ENCODE data around the gene PDE10A. TPM values are rescaled to one million over a fixed set of nuclear protein-coding genes. Genes with fewer than 3 reads are reported as not detected.

The PDE10A gene
- total and polyA plus RNA-seq, 9 of the 15 experiments (the other 6 are each of a cell fraction or from before 2014, with no cell fraction given): 0.04 TPM; not detected in 8

- Histone ChIP-seq H3K27me3 (ENCODE audit: control insufficient read depth in 2 of 2, insufficient read depth in 2 of 2, low read length in 2 of 2) (no peaks in the 10 kb centered on the region), H2AFZ (ENCODE audit: low read depth, low read length) (no peak overlapping the region), H3K4me1 (replicated peaks in 1 of 2; ENCODE audit: control insufficient read depth in 2 of 2, insufficient read depth in 2 of 2, low read length in 2 of 2) (no peaks in the 10 kb centered on the region), H3K4me3 (no peak overlapping the region), H4K20me1 (replicated peaks; ENCODE audit: control insufficient read depth, insufficient read depth, low read length) (no peaks in the 10 kb centered on the region), H3K9me3 (replicated peaks; ENCODE audit: control insufficient read depth, insufficient read depth, low read depth, low read length) (peaks cover 2% of the 10 kb centered on the region; the same call in 1 of the 2 replicates), H3K36me3 (ENCODE audit: control insufficient read depth, insufficient read depth, low read length) (no peaks in the 10 kb centered on the region), H3K9ac (ENCODE audit: insufficient read depth in 1 of 2, low read depth in 2 of 2, low read length in 2 of 2) (no peak overlapping the region), H3K4me2 (ENCODE audit: insufficient read depth, low read length) (no peak overlapping the region), H3K9me1 (ENCODE audit: control insufficient read depth, insufficient read depth, low read length) (no peaks in the 10 kb centered on the region), H3K27ac (ENCODE audit: extremely low read depth, low read depth, low read length) (no peak overlapping the region), H3K79me2 (ENCODE audit: control insufficient read depth, insufficient read depth, low read length) (no peaks in the 10 kb centered on the region)
- FAIRE-seq (no peak), DNase-seq (ENCODE audit: extremely low read depth in 1 of 4, low spot score in 3 of 4) (no peak), ATAC-seq (no peak)
- WGBS (ENCODE audit: insufficient coverage, low coverage, missing lambda C conversion rate): under 1% methylated on average over 6 of the region's 6 CpGs
- intact Hi-C loops (cut with micrococcal nuclease) (no loop called here), in situ Hi-C loops (cut with MboI) (no loop called here)
- ChIA-PET POLR2A (no interaction called here), CTCF (ENCODE audit: low intra/inter-chr PET ratio) (no interaction called here)
- no TSS peak for BruUV-seq (replicated peaks)
- TF ChIP-seq GABPB1 (CRISPR knock-in tag; IDR thresholded peaks at IDR 0.05) (no peak), TSC22D4 (tag; IDR thresholded peaks at IDR 0.05) (no peak), HNRNPK (IDR thresholded peaks at IDR 0.05; ENCODE audit: low read depth, low read length, poor library complexity, severe bottlenecking) (no peak), SRSF9 (IDR thresholded peaks at IDR 0.05; ENCODE audit: borderline replicate concordance, low read depth, low read length) (no peak), TAF1 (IDR thresholded peaks at IDR 0.05; ENCODE audit: control insufficient read depth, extremely low read depth, insufficient read depth, low read length, severe bottlenecking) (no peak), HDAC3 (IDR thresholded peaks at IDR 0.05; ENCODE audit: borderline replicate concordance, partially characterized antibody) (no peak), ZBTB7A (IDR thresholded peaks at IDR 0.05; ENCODE audit: borderline replicate concordance, control insufficient read depth, low read depth, low read length) (no peak), ZNF444 (CRISPR knock-in tag; IDR thresholded peaks at IDR 0.05) (no peak), BHLHE40 (IDR thresholded peaks at IDR 0.05; ENCODE audit: low read length) (no peak)
Observed at GRCh38 chr6:165390475-165390874, 272.6 kb downstream of the PDE10A start.
